H9 (cell line): ENCODE data around the gene LDLRAD4. TPM values are rescaled to one million over a fixed set of nuclear protein-coding genes. Genes with fewer than 3 reads are reported as not detected.

Experiments used
- DNase-seq: peaks from one replicate; pipeline ENCODE4 v3.0.0-alpha.2; 2017
- H2AFZ ChIP-seq: one replicate; pipeline ENCODE4 v1.6.1; 2013; ENCODE audit warnings: mild to moderate bottlenecking, low read length, control low read depth, moderate library complexity
- H2AK5ac ChIP-seq: 2 replicates; pipeline ENCODE4 v1.6.1; 2013; ENCODE audit warnings: low read length, control low read depth, mixed read lengths; ENCODE audit not compliant: insufficient read length
- H2BK120ac ChIP-seq: one replicate; pipeline ENCODE4 v1.6.1; 2013; ENCODE audit warnings: low read depth, mild to moderate bottlenecking, low read length, control low read depth, inconsistent platforms; ENCODE audit not compliant: poor library complexity, severe bottlenecking
- H2BK12ac ChIP-seq: 2 replicates; pipeline ENCODE4 v1.6.1; 2013; ENCODE audit warnings: low read length, control low read depth, mixed read lengths, low read depth; ENCODE audit not compliant: insufficient read length
- H2BK15ac ChIP-seq: 2 replicates; pipeline ENCODE4 v1.6.1; 2013; ENCODE audit warnings: low read depth, low read length, control low read depth
- H2BK20ac ChIP-seq: one replicate; pipeline ENCODE4 v1.6.1; 2013; ENCODE audit warnings: low read depth, mild to moderate bottlenecking, low read length, control low read depth, inconsistent platforms; ENCODE audit not compliant: poor library complexity, severe bottlenecking
- H2BK5ac ChIP-seq: 2 replicates; pipeline ENCODE4 v1.6.1; 2013; ENCODE audit warnings: low read length, control low read depth, mixed read lengths; ENCODE audit not compliant: insufficient read length
- H3K14ac ChIP-seq: 2 replicates; pipeline ENCODE4 v1.6.1; 2013; ENCODE audit warnings: low read length, control low read depth; ENCODE audit not compliant: insufficient read depth
- H3K18ac ChIP-seq: 2 replicates; pipeline ENCODE4 v1.6.1; 2013; ENCODE audit warnings: low read depth, mild to moderate bottlenecking, mixed read lengths, low read length, control low read depth; ENCODE audit not compliant: insufficient read length
- H3K23ac ChIP-seq: 2 replicates; pipeline ENCODE4 v1.6.1; 2013; ENCODE audit warnings: low read length, control low read depth, mixed read lengths, low read depth; ENCODE audit not compliant: insufficient read length
- H3K23me2 ChIP-seq: 2 replicates; pipeline ENCODE4 v1.6.1; 2013; ENCODE audit warnings: low read depth, mild to moderate bottlenecking, mixed read lengths, low read length, control low read depth; ENCODE audit not compliant: insufficient read length, poor library complexity, severe bottlenecking
- H3K27ac ChIP-seq: 2 replicates; pipeline ENCODE4 v1.5.1; 2013; ENCODE audit warnings: low read length, control low read depth, mixed read lengths, low read depth; ENCODE audit not compliant: insufficient read length
- H3K27me3 ChIP-seq: 2 replicates; pipeline ENCODE4 v1.6.1; 2013; ENCODE audit warnings: low read length, control low read depth, inconsistent platforms; ENCODE audit not compliant: insufficient read depth
- H3K4ac ChIP-seq: 2 replicates; pipeline ENCODE4 v1.6.1; 2013; ENCODE audit warnings: low read depth, mild to moderate bottlenecking, control low read depth, inconsistent platforms, low read length, moderate library complexity
- H3K4me1 ChIP-seq: 2 replicates; pipeline ENCODE4 v1.6.1; 2013; ENCODE audit warnings: low read length, control low read depth, inconsistent platforms; ENCODE audit not compliant: insufficient read depth
- H3K4me2 ChIP-seq: 2 replicates; pipeline ENCODE4 v1.6.1; 2013; ENCODE audit warnings: low read length, control low read depth, mixed read lengths; ENCODE audit not compliant: insufficient read length, insufficient read depth
- H3K56ac ChIP-seq: 2 replicates; pipeline ENCODE4 v1.6.1; 2013; ENCODE audit warnings: low read depth, mild to moderate bottlenecking, mixed read lengths, low read length, control low read depth; ENCODE audit not compliant: insufficient read length
- H3K79me1 ChIP-seq: 2 replicates; pipeline ENCODE4 v1.6.1; 2013; ENCODE audit warnings: low read depth, mild to moderate bottlenecking, moderate library complexity, low read length, control low read depth, inconsistent platforms; ENCODE audit not compliant: insufficient read depth, poor library complexity, severe bottlenecking
- H3K79me2 ChIP-seq: 2 replicates; pipeline ENCODE4 v1.6.1; 2013; ENCODE audit warnings: low read length, control low read depth, inconsistent platforms; ENCODE audit not compliant: insufficient read depth
- H3K9ac ChIP-seq: 2 replicates; pipeline ENCODE4 v1.6.1; 2013; ENCODE audit warnings: low read length, control low read depth, mixed read lengths; ENCODE audit not compliant: insufficient read length; ENCODE audit errors: extremely low read depth
- H3K9me3 ChIP-seq: one replicate; pipeline ENCODE4 v1.6.1; 2013; ENCODE audit warnings: low read depth, low read length, inconsistent platforms; ENCODE audit not compliant: control insufficient read depth
- H3T11ph ChIP-seq: one replicate; pipeline ENCODE4 v1.6.1; 2013; ENCODE audit warnings: mild to moderate bottlenecking, low read length, control low read depth, inconsistent platforms
- H4K20me1 ChIP-seq: one replicate; pipeline ENCODE4 v1.6.1; 2013; ENCODE audit not compliant: control insufficient read depth, insufficient read length, insufficient read depth
- H4K5ac ChIP-seq: 2 replicates; pipeline ENCODE4 v1.6.1; 2013; ENCODE audit warnings: low read depth, mild to moderate bottlenecking, mixed read lengths, low read length, control low read depth; ENCODE audit not compliant: insufficient read length
- H4K8ac ChIP-seq: replicated peaks from 2 replicates; pipeline ENCODE4 v1.6.1; 2013; ENCODE audit warnings: low read length, control low read depth, mixed read lengths, low read depth; ENCODE audit not compliant: insufficient read length
- H4K91ac ChIP-seq: 2 replicates; pipeline ENCODE4 v1.6.1; 2013; ENCODE audit warnings: low read depth, mild to moderate bottlenecking, moderate library complexity, mixed read lengths, low read length, control low read depth; ENCODE audit not compliant: insufficient read length
- H3K27ac Mint-ChIP-seq, 3 experiments: 2 replicates in 2 of 3; 3 replicates in 1 of 3; pipeline ENCODE4 v1.8.0; 2020 to 2021; ENCODE audit warnings: mixed read lengths in 3 of 3, mild to moderate bottlenecking in 1 of 3, moderate library complexity in 1 of 3
- H3K27me3 Mint-ChIP-seq: 2 replicates; pipeline ENCODE4 v1.8.0; 2021; ENCODE audit warnings: low read depth, mild to moderate bottlenecking, moderate library complexity, mixed read lengths
- H3K36me3 Mint-ChIP-seq, 3 experiments: 2 replicates in 2 of 3; 3 replicates in 1 of 3; pipeline ENCODE4 v1.8.0; 2020 to 2021; ENCODE audit warnings: low read depth in 3 of 3, mixed read lengths in 3 of 3; ENCODE audit not compliant: insufficient read depth in 1 of 3
- H3K4me1 Mint-ChIP-seq, 2 experiments: 2 replicates each; pipeline ENCODE4 v1.8.0; 2020; ENCODE audit warnings: mixed read lengths in 2 of 2
- H3K4me3 Mint-ChIP-seq, 2 experiments: 2 replicates in 1 of 2; 3 replicates in 1 of 2; pipeline ENCODE4 v1.8.0; 2020 to 2021; ENCODE audit warnings: mild to moderate bottlenecking in 2 of 2, mixed read lengths in 2 of 2, moderate library complexity in 1 of 2
- H3K9me3 Mint-ChIP-seq, 2 experiments: 2 replicates in 1 of 2; 3 replicates in 1 of 2; pipeline ENCODE4 v1.8.0; 2020; ENCODE audit warnings: mild to moderate bottlenecking in 2 of 2, mixed read lengths in 2 of 2, moderate library complexity in 1 of 2
- CTCF ChIP-seq: fragments of 200-600 bp; sonication (generic); conservative IDR thresholded peaks from 3 replicates; pipeline ENCODE4 v1.8.0; 2021; ENCODE audit warnings: antibody characterized with exemption, mild to moderate bottlenecking
- WGBS: extraction: QIAGEN DNeasy Blood & Tissue Kit; methylation state at CpG from one replicate; pipeline ENCODE4 v1.1.7; 2013; ENCODE audit warnings: missing lambda C conversion rate, low lambda C conversion rate, mixed read lengths; ENCODE audit not compliant: insufficient read length; ENCODE audit errors: extremely low coverage; 5-methylcytosine and 5-hydroxymethylcytosine counted together
- total RNA-seq: library from RNA; stranded (reverse); gene quantifications from 2 replicates; pipeline ENCODE4 v1.2.1, GENCODE V29; 2021

The LDLRAD4 gene
- total RNA-seq, 1 experiment from 2014 or later = 3.9 TPM

DNA sequence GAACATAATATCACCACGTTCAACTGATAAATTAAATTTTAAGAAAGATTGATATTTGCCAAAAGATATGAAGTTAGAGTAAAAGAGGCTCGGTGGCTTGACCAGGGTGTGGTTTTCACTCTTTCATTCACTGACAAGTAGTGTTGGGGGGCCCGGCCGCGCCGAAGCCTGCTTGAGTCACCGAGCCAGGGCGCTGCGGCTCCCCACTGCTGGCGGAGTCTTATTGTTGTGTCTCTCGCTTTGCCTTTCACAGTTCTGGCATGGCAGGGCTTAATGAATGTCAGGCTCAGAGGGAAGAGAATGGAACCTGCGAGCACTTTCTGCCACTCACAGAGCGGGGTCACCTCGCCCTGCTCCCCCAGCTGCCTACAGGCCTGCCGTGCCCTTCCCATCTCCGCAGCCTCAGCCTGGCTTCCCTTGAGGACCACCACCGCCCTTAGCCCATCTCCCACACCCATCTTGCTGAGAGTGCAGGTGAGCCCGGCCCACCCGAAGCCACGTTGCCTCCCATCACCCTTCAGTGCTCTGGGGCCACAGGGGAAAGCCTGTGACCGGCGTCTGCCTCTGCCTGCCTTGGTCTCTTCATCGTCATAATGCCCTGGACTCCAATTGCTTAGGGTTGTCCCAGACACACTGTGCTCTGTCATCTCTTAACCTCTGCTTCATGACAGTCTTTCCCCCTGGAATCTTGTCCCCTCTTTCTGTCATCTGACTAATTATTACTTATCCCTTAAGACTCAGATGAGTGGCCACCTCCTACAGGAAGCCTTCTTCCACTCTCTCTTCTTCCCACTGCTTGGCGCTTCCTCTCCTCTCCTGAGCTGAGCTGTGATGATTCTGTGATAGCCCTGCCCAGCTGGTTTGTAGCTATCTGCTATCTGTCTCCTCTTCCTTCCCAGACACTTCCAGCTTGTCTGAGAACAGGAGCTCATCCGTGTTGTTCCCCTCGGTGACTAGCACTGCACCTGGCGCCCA lies 365.3 kb downstream of the LDLRAD4 start:
- Histone ChIP-seq H3K4me2 (no peak overlapping the region), H3K23me2 (no peaks in the 10 kb centered on the region), H4K91ac (no peak overlapping the region), H4K8ac (no peak overlapping the region), H2AK5ac (no peak overlapping the region), H3K14ac (no peak overlapping the region), H4K20me1 (no peaks in the 10 kb centered on the region), H3K27me3 (no peaks in the 10 kb centered on the region), H3K79me1 (no peaks in the 10 kb centered on the region), H3T11ph (no peak overlapping the region), H3K18ac (no peak overlapping the region), H4K5ac (no peak overlapping the region), H3K27ac (no peak overlapping the region), H2AFZ (no peak overlapping the region), H2BK120ac (no peak overlapping the region), H2BK5ac (no peak overlapping the region), H3K79me2 (no peaks in the 10 kb centered on the region), H3K4me1 (no peaks in the 10 kb centered on the region), H3K56ac (no peak overlapping the region), H3K23ac (no peak overlapping the region), H2BK15ac (no peak overlapping the region), H2BK12ac (no peak overlapping the region), H2BK20ac (no peak overlapping the region), H3K9ac (no peak overlapping the region), H3K4ac (no peak overlapping the region), H3K9me3 (no peaks in the 10 kb centered on the region)
- peaks cover 0 to 2% of the 10 kb centered on the region in 2 experiments; a peak in 1 of 4 replicates for H3K4me1 Mint-ChIP-seq
- no CpG with 5 or more reads among the region's 27 CpGs for WGBS
- peak overlapping the region in 2 of 3 experiments; percentile 31 to 53; a peak in 3 of 7 replicates for H3K27ac Mint-ChIP-seq
- H3K27me3 Mint-ChIP-seq = no peaks in the 10 kb centered on the region
- no peak for TF ChIP-seq CTCF
- no peaks in the 10 kb centered on the region for H3K36me3 Mint-ChIP-seq
- no peaks in the 10 kb centered on the region for H3K9me3 Mint-ChIP-seq
- H3K4me3 Mint-ChIP-seq = no peak overlapping the region
- DNase-seq = no peak
